ENCODE results near the gene LGALS16. TPM values are rescaled to one million over a fixed set of nuclear protein-coding genes. Genes with fewer than 3 reads are reported as not detected.

Gene LGALS16
- total and polyA plus RNA-seq, 10 of the 15 experiments (the other 5 are each of a cell fraction or from before 2014, with no cell fraction given), result not detected

GRCh38 chr19:39677961-39678889 is 22.5 kb downstream of the LGALS16 start (continued):
- no peak for TF ChIP-seq POLR2AphosphoS5 (IDR thresholded peaks at IDR 0.05; ENCODE audit: low read length)
- no peak for TF ChIP-seq KAT2A (conservative IDR thresholded peaks at IDR 0.05; ENCODE audit: control insufficient read depth, low read depth, low read length)
- no peak for TF ChIP-seq EP300 (IDR thresholded peaks at IDR 0.05; ENCODE audit: borderline replicate concordance in 1 of 2, control insufficient read depth in 1 of 2, low read depth in 2 of 2, low read length in 2 of 2)

DNA sequence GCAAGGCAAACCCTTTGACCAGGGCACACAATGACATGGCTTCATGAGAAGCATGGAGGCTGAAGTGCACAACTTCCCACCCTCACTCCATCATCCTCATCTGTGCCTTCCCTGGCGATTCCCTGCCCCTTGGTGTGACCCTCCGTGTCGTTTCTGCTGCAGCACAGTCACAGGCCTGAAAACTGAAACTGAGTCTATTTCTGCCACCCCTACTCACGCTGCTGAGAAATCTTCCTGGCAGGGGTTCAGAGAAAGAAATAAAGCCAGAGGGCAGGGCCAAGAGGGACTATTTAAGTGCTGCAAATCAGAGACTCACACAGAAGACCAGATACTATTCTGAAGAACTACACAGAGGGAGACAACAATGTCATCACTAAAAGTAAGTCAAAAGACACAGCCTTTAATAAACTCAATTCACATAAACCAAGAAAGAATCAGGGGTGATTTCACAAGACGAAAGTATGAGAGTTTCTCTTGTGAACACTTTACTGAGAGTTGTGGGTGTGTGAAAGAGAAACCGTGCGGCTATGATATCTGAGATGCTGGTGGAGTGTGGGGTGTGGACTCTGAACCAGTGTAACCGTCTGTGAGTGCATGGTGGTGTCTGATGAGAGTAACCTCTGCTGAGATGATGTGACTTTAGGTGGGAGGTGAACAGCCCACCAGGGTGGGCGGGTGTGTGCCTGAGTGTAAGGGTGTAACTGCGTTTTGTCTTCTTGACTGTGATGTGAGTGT is 23.5 kb downstream of the LGALS16 start:
- 1% methylated on average over 10 of the region's 10 CpGs for WGBS (ENCODE audit: insufficient coverage, insufficient replicate concordance, low lambda C conversion rate, missing lambda C conversion rate)
- peaks cover 61% of the 10 kb centered on the region for H3K4me1 ChIP-seq (ENCODE audit: control insufficient read depth, insufficient read depth, low read length)
- H3K79me2 ChIP-seq (ENCODE audit: control insufficient read depth, insufficient read depth, low read length), result peaks cover 23% of the 10 kb centered on the region
- peak; percentile 54 for FAIRE-seq
- ChIA-PET CTCF (interaction anchor here (1.2 to 9.7 kb wide), 9 partner anchors 22 to 291 kb away, joined by 3 to 335 read pairs (median 12); partner anchors contain the start of genes DYRK1B, EID2, FBL and LGALS14), RAD21 (ENCODE audit: unreplicated experiment) (interaction anchor here (0.9 to 8.6 kb wide), 8 partner anchors 19 to 291 kb away, joined by 3 to 234 read pairs (median 5); partner anchors contain the start of genes DYRK1B and FBL), SMC1A (ENCODE audit: uncharacterized antibody, unreplicated experiment) (interaction anchor here (1.3 to 10.7 kb wide), 7 partner anchors 21 to 165 kb away, joined by 5 to 266 read pairs (median 47); partner anchors contain the start of genes FBL and LGALS14), POLR2A (interaction anchor here (1.7 to 3.4 kb wide), 2 partner anchors 22 to 26 kb away, joined by 5 to 16 read pairs; no protein-coding TSS in a partner anchor)
- no TSS peak for BruUV-seq (replicated peaks)
- H3K27me3 ChIP-seq (replicated peaks in 1 of 2; ENCODE audit: control insufficient read depth in 2 of 2, insufficient read depth in 2 of 2, low read length in 1 of 2), result no peaks in the 10 kb centered on the region
- in situ Hi-C loops (cut with MboI) (no loop called here), intact Hi-C loops (cut with micrococcal nuclease; ENCODE audit: unreplicated experiment) (loop anchor here (1.0 to 5.0 kb wide), 3 partner anchors 22 to 293 kb away; partner anchors contain the start of gene PSMC4)
- peak overlapping the region; percentile 98 for H3K27ac ChIP-seq (ENCODE audit: control insufficient read depth, insufficient read depth)
- H3K4me2 ChIP-seq (ENCODE audit: control insufficient read depth, insufficient read depth), result peak overlapping the region; percentile 98
- peaks cover 0 to 8% of the 10 kb centered on the region in 2 experiments; a peak in 1 of 4 replicates for H3K36me3 ChIP-seq (ENCODE audit: control insufficient read depth in 2 of 2, insufficient read depth in 2 of 2, low read length in 1 of 2)
- no peaks in the 10 kb centered on the region for H4K20me1 ChIP-seq (ENCODE audit: control insufficient read depth, insufficient read depth)
- peak; percentile 86 for ATAC-seq
- H3K9me3 ChIP-seq (replicated peaks; ENCODE audit: control insufficient read depth, insufficient read depth, low read length), result no peaks in the 10 kb centered on the region
- peak; percentile 86 for DNase-seq (ENCODE audit: low read depth, low spot score)
- peak overlapping the region; percentile 97 for H3K9ac ChIP-seq (ENCODE audit: control insufficient read depth, insufficient read depth, low read length)
- H3K4me3 ChIP-seq, result peak overlapping the region; percentile 86
- H2AFZ ChIP-seq (ENCODE audit: control insufficient read depth, low read depth, low read length), result peak overlapping the region; percentile 34
- TF ChIP-seq SUPT20H (IDR thresholded peaks at IDR 0.05; ENCODE audit: borderline replicate concordance, control insufficient read depth, low read depth, low read length), result no peak
- no peak for TF ChIP-seq E2F8 (IDR thresholded peaks at IDR 0.05; ENCODE audit: low read depth, partially characterized antibody)
- TF ChIP-seq ZBTB4 (CRISPR knock-in tag; IDR thresholded peaks at IDR 0.05), result no peak
- TF ChIP-seq ZNF24 (IDR thresholded peaks at IDR 0.05), result no peak
- TF ChIP-seq SMAD5 (IDR thresholded peaks at IDR 0.05; ENCODE audit: low read depth), result no peak
- peak; percentile 7 for TF ChIP-seq SIX5 (IDR thresholded peaks at IDR 0.05; ENCODE audit: low read depth, low read length, severe bottlenecking)
- no peak for TF ChIP-seq SPI1 (IDR thresholded peaks at IDR 0.05; ENCODE audit: borderline replicate concordance, insufficient read depth, low read depth, low read length)

Measured in GM12878 (cell line).